Fibroblast of mammary gland (primary cell): ENCODE measurements around the gene CFAP92.
A peak's percentile ranks its signal among the peaks of the same experiment; 100 is the strongest.

Source experiments
- DNase-seq: peaks from one replicate; pipeline ENCODE4 v3.0.0-alpha.2; 2010; ENCODE audit warnings: low read depth
- H3K4me3 ChIP-seq: 2 replicates; pipeline ENCODE4 v1.5.1; 2011; ENCODE audit warnings: low read depth, mild to moderate bottlenecking, low read length, moderate library complexity; ENCODE audit not compliant: control insufficient read depth
- CTCF ChIP-seq: conservative IDR thresholded peaks from 2 replicates; pipeline ENCODE4 v1.5.1; 2011; ENCODE audit warnings: low read depth, low read length, inconsistent platforms; ENCODE audit not compliant: control insufficient read depth, insufficient read depth

CFAP92 gene

GRCh38 chr3:129031476-129032215, 37.8 kb upstream of the CFAP92 start:
- DNase-seq, result no peak
- TF ChIP-seq CTCF, result no peak
- H3K4me3 ChIP-seq, result no peak overlapping the region

- DNase-seq, result no peak
- no peak overlapping the region for H3K4me3 ChIP-seq
- TF ChIP-seq CTCF, result no peak
Observed at GRCh38 chr3:129030611-129031010, 36.7 kb upstream of the CFAP92 start.

- no peak for TF ChIP-seq CTCF
Observed at GRCh38 chr3:129028866-129029265, 35.0 kb upstream of the CFAP92 start.

GRCh38 chr3:129027544-129027880, 33.6 kb upstream of the CFAP92 start:
- no peak for DNase-seq
- no peak for TF ChIP-seq CTCF
- H3K4me3 ChIP-seq, result no peak overlapping the region

More at GRCh38 chr3:129028866-129029265, 35.0 kb upstream of the CFAP92 start:
- H3K4me3 ChIP-seq, result no peak overlapping the region
- no peak for DNase-seq

GRCh38 chr3:129026728-129027543, 33.1 kb upstream of the CFAP92 start:
- TF ChIP-seq CTCF, result no peak
- no peak overlapping the region for H3K4me3 ChIP-seq
- peak; percentile 69 for DNase-seq

GRCh38 chr3:129025691-129026435, 32.0 kb upstream of the CFAP92 start:
- H3K4me3 ChIP-seq, result no peak overlapping the region
- TF ChIP-seq CTCF, result no peak
- DNase-seq, result no peak
